ENCODE data around the gene EYS. TPM values are rescaled to one million over a fixed set of nuclear protein-coding genes. Genes with fewer than 3 reads are reported as not detected.

EYS gene
- total and polyA plus RNA-seq, 4 donors, result 0.08 to 0.63 (median 0.36) TPM

- H3K4me1 ChIP-seq (ENCODE audit: control insufficient read depth in 4 of 4, insufficient read depth in 4 of 4, low read length in 3 of 4), result no peaks in the 10 kb centered on the region
Observed at GRCh38 chr6:63999613-64000012, 1707.4 kb downstream of the EYS start.

More at GRCh38 chr6:63999613-64000012, 1707.4 kb downstream of the EYS start:
- Histone ChIP-seq H3K27ac (ENCODE audit: low read depth in 1 of 2, low read length in 2 of 2) (no peak overlapping the region), H3K36me3 (ENCODE audit: control insufficient read depth in 4 of 4, insufficient read depth in 3 of 4, low read depth in 1 of 4, low read length in 3 of 4) (no peaks in the 10 kb centered on the region), H3K4me3 (ENCODE audit: low read depth in 1 of 3, low read length in 3 of 3) (no peak overlapping the region), H3K9ac (ENCODE audit: low read depth in 1 of 2, low read length in 2 of 2) (no peak overlapping the region), H3K9me3 (ENCODE audit: control insufficient read depth in 4 of 4, low read length in 3 of 4) (no peaks in the 10 kb centered on the region), H3K27me3 (ENCODE audit: control insufficient read depth in 4 of 4, insufficient read depth in 4 of 4, low read length in 3 of 4) (no peaks in the 10 kb centered on the region)
- no peak for DNase-seq (ENCODE audit: low spot score)
- whole genome bisulfite sequencing, result 97% methylated on average over 4 of the region's 4 CpGs
- TF ChIP-seq RAD21 (IDR thresholded peaks at IDR 0.05) (no peak), HNF4A (conservative IDR thresholded peaks at IDR 0.05) (no peak), SP1 (IDR thresholded peaks at IDR 0.05) (no peak), NR2F2 (IDR thresholded peaks at IDR 0.05) (no peak), MAX (IDR thresholded peaks at IDR 0.05) (no peak), YY1 (IDR thresholded peaks at IDR 0.05) (no peak), EGR1 (IDR thresholded peaks at IDR 0.05; ENCODE audit: low read depth in 2 of 2) (no peak), FOXA1 (IDR thresholded peaks at IDR 0.05) (no peak), TAF1 (conservative IDR thresholded peaks at IDR 0.05) (no peak), REST (IDR thresholded peaks at IDR 0.05) (no peak), ATF3 (IDR thresholded peaks at IDR 0.05) (no peak), CTCF (IDR thresholded peaks at IDR 0.05; ENCODE audit: low read depth, low read length, missing input control) (no peak), HNF4G (IDR thresholded peaks at IDR 0.05) (no peak), FOXA2 (IDR thresholded peaks at IDR 0.05) (no peak), RXRA (IDR thresholded peaks at IDR 0.05) (no peak), ZBTB33 (IDR thresholded peaks at IDR 0.05) (no peak)
